HG02885 (cell line): ENCODE measurements around the gene KDM6B.
A peak's percentile ranks its signal among the peaks of the same experiment; 100 is the strongest.
"Not testable (repeated sequence)": the region's sequence is repeated elsewhere in the genome, so short reads cannot be mapped to it uniquely, and the experiment has no call there.

Source experiments
- ATAC-seq: cut with Tn5 transposase; IDR thresholded peaks from one replicate; pipeline ENCODE4 v1.9.1; 2021; ENCODE audit warnings: mild to moderate bottlenecking; ENCODE audit not compliant: unreplicated experiment, poor library complexity

The KDM6B gene

DNA sequence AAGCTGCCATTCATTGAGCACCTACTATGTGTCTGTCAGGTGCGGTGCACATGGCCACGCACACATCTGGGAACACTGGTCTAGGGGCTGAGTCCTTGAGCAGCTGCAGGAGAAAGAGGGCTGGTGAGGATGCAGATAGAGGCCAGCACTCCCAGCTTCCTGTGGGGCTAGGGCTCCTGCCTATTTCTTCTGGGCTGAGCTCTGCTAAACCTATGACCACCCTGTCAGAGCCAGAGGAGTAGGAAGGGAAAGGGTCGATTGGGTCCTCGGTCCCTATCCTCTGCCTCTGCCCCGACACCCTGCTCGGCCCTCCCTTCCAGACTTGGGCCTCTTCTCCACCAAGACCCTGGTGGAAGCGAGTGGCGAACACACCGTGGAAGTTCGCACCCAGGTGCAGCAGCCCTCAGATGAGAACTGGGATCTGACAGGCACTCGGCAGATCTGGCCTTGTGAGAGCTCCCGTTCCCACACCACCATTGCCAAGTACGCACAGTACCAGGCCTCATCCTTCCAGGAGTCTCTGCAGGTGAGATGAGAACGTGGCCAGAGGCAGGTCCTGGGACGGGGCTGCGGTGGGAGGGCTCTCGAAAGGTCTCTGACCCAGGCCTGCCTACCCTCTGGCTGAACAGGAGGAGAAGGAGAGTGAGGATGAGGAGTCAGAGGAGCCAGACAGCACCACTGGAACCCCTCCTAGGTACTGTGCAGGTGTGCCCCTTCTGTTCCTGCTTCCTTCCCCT, 16.9 kb downstream of the KDM6B start:
- ATAC-seq = no peak

DNA sequence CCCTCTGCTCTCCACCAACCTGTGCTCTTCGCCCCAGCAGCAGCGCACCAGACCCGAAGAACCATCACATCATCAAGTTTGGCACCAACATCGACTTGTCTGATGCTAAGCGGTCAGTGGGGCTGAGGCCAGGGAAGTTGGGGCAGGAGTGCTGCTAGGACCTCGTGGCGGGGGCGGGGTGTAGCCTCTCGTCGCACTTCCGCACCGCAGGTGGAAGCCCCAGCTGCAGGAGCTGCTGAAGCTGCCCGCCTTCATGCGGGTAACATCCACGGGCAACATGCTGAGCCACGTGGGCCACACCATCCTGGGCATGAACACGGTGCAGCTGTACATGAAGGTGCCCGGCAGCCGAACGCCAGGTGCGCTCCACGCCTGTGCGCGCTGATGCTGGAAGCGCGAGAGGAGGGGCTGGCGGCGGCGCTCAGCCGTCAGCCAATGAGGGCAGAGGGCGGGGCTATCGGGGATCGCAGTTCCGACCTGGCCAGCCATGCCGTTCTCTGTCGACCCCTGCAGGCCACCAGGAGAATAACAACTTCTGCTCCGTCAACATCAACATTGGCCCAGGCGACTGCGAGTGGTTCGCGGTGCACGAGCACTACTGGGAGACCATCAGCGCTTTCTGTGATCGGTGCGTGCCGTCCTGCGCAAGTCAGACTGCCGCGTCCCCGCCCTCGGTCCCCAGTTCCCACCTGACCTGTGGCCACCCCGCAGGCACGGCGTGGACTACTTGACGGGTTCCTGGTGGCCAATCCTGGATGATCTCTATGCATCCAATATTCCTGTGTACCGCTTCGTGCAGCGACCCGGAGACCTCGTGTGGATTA, 17.6 kb downstream of the KDM6B start:
- ATAC-seq = peak; percentile 85

DNA sequence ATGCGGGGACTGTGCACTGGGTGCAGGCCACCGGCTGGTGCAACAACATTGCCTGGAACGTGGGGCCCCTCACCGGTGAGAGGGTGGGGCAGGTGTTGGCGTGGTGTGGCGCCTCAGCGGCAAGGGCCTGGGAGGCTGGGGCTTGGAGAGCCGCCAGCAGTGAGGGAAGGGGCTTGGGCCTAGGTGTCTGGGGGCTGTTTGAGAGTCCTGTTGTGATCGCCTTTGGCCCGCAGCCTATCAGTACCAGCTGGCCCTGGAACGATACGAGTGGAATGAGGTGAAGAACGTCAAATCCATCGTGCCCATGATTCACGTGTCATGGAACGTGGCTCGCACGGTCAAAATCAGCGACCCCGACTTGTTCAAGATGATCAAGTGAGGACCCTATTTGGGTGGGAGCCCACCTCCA, 18.2 kb downstream of the KDM6B start:
- ATAC-seq = no peak

DNA sequence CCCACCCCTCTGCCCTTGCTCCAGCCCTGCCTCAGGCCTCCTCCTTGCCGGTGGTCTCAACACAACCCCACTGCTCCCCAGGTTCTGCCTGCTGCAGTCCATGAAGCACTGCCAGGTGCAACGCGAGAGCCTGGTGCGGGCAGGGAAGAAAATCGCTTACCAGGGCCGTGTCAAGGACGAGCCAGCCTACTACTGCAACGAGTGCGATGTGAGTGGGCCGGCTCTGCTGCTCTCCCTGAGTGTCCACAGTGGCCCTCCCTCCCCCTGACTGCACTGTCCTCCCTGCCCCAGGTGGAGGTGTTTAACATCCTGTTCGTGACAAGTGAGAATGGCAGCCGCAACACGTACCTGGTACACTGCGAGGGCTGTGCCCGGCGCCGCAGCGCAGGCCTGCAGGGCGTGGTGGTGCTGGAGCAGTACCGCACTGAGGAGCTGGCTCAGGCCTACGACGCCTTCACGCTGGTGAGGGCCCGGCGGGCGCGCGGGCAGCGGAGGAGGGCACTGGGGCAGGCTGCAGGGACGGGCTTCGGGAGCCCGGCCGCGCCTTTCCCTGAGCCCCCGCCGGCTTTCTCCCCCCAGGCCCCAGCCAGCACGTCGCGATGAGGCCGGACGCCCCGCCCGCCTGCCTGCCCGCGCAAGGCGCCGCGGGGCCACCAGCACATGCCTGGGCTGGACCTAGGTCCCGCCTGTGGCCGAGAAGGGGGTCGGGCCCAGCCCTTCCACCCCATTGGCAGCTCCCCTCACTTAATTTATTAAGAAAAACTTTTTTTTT, 19.1 kb downstream of the KDM6B start:
- ATAC-seq = no peak

DNA sequence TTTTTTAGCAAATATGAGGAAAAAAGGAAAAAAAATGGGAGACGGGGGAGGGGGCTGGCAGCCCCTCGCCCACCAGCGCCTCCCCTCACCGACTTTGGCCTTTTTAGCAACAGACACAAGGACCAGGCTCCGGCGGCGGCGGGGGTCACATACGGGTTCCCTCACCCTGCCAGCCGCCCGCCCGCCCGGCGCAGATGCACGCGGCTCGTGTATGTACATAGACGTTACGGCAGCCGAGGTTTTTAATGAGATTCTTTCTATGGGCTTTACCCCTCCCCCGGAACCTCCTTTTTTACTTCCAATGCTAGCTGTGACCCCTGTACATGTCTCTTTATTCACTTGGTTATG, 19.6 kb downstream of the KDM6B start:
- no peak for ATAC-seq

DNA sequence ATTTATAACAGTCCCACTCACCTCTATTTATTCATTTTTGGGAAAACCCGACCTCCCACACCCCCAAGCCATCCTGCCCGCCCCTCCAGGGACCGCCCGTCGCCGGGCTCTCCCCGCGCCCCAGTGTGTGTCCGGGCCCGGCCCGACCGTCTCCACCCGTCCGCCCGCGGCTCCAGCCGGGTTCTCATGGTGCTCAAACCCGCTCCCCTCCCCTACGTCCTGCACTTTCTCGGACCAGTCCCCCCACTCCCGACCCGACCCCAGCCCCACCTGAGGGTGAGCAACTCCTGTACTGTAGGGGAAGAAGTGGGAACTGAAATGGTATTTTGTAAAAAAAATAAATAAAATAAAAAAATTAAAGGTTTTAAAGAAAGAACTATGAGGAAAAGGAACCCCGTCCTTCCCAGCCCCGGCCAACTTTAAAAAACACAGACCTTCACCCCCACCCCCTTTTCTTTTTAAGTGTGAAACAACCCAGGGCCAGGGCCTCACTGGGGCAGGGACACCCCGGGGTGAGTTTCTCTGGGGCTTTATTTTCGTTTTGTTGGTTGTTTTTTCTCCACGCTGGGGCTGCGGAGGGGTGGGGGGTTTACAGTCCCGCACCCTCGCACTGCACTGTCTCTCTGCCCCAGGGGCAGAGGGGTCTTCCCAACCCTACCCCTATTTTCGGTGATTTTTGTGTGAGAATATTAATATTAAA, 20.2 kb downstream of the KDM6B start:
- no peak for ATAC-seq

DNA sequence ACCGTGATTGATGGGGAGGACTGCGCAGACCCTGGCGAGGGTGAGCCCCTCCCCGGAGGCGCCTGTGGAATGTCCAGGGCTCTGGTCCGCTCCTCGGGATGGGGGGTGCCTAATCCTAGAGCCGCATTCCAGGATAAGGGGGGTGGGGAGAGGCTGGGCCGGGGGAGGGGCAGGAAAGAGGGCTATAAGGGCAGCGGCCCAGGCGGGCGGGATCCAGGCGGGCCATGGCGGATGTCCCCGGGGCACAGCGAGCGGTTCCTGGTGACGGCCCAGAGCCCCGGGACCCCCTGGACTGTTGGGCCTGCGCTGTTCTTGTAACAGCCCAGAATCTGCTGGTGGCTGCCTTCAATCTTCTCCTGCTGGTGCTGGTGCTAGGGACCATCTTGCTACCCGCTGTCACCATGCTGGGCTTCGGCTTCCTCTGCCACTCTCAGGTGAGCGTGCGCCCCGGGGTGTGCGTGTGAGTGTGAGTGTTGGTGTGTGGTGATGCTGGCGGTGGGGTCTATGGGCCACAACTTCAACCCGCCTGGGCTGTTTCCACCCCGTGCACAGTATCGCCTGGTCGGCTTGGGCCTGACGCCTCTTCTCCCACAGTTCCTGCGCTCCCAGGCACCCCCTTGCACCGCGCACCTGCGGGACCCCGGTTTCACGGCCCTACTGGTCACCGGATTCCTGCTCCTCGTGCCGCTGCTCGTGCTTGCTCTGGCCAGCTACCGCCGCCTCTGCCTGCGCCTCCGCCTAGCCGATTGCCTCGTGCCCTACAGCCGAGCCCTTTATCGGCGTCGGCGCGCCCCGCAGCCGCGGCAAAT, 21.0 kb downstream of the KDM6B start, which contains the start of gene TMEM88:
Gene TMEM88, plus strand, starts transcription at position 216 of the 809 bp plus-strand sequence. Its CDS starts 9 bp downstream, at position 225.
- ATAC-seq = no peak

DNA sequence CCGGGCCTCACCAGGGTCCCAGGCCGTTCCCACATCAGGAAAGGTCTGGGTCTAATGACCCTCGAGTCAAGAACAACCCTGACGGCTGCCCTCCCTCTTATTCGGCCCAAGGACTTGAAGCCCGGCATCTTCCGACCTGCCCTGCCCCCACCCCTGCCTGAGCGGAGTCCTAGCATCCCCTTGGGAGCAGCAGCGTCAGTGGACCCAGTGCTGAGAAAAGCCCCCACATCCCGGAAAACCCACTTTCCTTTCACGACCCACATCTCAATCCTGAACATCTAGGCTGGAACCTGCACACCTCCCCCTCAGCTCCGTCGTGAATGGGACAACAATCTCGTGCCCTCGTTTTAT, 21.6 kb downstream of the KDM6B start:
- no peak for ATAC-seq

DNA sequence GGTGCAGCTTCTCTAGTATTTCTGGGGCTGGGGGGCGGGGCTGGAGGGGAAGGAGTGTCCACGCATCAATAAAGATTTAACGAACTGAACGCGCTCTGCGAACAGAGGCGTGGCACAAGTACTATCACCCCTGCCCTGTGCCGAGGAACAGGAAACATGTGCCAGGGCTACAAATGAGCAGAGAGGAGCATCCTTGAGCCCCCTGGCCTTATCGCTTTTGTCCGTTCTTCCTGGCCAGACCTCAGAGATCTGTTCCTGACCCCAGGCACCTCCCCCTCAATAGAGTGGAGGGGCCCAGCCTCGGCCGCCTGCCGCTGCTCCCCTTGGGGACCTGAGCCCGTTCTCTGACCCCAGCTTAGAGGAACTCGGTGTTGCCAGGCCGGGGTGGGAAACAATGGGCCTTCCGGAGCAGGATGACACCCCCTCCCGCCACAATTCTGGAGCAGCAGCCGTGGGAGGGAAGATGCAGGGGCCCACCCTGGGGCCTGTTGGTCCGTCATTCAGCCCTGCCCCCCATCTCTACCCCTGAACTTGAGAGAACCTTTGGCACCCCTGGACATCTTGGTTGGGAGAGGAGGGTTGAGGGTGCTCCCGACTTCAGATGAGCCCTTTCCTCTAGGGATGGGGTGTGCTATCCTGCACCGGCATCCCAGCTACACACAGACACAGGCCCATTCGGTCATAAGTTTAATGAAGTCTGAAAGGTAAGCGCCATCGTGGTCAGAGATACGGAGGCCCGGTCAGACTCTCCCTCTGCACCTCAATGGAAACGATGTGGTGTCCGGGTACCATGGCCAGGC, 22.2 kb downstream of the KDM6B start:
- no peak for ATAC-seq

DNA sequence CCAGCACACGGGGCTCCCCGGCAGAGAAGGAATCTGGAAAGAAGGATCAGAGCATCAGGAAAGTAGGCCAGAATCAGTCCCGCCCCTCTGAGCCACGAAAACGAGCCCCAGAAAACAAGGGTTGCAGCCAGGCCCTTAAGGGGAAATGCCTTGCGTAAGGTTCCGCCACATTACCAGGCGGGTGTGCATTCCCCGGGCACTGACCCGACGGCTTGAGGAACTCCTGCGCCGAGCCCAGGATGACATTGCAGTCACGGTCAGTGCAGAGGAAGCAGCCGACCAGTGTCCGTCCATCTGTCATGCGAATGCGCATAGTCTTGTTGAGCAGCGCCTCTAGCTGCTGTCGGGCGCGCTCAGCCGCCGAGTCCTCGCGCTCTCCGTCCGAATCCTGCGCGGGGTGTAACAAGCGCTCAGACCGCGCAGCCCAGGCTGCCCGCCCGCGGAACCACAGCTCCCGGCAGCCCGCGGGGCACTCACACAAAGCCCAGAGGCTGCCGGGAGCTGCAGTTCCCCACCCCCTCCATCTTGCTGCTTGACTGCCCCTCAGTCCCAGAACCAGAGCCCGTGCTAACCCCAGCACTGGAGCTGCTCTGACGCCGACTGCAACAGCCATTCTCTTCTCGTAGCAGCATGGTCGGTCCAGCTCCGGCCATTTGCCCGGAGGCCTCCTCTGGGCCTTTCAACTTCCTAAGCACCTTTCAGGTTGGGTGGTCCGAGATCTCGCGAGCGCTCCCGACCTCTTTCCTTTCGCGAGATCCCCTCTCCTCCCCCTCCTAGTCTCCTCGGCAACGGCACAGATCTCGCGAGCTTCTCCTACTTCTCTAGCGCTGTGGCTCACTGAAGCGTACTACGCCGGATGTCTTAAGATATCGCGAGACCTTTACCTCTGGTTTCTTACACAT, 23.0 kb downstream of the KDM6B start, which contains the start of gene NAA38:
Gene NAA38, minus strand, starts transcription at position 749 of the 902 bp plus-strand sequence. Its CDS starts 96 bp downstream, at position 653.
- ATAC-seq = peak; percentile 74

DNA sequence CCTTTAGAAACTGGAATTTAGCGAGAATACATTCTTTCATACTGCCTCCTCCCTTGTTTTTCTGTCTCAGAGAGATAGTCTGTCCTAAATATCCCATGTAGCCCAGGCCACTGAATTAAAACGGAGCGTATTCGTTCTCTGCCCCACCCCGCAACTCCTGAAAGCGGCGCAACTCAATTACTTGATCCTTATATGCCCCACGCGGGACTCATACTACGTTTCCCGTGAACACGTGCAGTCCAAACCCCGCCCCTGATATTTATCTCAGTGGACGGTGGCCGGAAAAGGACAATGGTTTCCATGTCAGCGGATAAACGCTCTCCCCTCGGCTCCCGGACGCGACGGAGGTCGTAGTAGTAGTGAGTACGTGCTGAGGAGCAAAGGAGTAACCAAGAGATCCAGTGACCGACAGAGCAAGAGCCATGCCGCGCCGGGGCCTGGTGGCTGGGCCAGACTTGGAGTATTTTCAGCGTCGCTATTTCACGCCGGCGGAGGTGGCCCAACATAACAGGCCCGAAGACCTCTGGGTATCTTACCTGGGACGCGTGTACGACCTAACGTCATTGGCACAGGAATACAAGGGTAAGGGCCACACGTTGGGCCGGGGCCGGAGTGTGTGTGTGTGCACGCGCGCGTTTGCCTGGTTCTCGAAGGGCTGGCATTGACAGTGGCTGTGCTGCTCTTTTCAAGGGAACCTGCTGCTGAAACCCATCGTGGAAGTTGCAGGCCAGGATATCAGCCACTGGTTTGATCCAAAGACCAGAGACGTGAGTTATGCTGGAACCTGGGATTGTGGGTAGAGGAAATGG, 23.9 kb downstream of the KDM6B start, which contains the start of gene CYB5D1:
Gene CYB5D1, plus strand, starts transcription at position 291 of the 809 bp plus-strand sequence. Its CDS starts 132 bp downstream, at position 423.
- peak; percentile 46 for ATAC-seq

DNA sequence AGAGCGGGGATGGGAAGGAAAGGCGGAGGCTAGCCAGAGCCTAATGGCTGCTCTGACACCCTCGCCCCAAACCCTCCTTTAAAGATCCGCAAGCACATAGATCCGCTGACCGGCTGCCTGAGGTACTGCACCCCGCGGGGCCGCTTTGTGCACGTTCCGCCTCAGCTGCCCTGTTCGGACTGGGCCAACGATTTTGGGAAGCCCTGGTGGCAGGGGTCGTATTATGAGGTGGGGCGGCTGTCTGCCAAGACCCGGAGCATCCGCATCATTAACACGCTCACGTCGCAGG, 24.4 kb downstream of the KDM6B start:
- no peak for ATAC-seq

DNA sequence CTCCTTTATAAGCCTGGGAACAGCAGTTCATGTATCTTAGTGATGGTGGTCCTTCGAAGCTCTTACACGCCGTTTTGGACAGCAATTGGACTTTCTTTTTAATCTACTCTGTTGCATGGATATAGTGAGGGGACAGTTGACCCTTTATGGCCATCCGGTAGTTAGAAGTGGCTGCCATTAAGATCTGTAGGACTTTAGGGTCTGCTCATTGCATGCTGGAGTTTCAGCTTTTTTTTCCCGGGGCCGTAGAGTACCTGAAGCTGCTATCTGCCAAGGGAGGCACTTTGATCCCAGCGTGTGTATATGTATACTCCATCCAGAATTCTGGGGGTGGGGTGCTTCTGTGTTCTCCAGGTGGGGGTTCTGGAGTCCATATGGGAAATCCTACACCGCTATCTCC, 25.0 kb downstream of the KDM6B start:
- ATAC-seq = no peak

DNA sequence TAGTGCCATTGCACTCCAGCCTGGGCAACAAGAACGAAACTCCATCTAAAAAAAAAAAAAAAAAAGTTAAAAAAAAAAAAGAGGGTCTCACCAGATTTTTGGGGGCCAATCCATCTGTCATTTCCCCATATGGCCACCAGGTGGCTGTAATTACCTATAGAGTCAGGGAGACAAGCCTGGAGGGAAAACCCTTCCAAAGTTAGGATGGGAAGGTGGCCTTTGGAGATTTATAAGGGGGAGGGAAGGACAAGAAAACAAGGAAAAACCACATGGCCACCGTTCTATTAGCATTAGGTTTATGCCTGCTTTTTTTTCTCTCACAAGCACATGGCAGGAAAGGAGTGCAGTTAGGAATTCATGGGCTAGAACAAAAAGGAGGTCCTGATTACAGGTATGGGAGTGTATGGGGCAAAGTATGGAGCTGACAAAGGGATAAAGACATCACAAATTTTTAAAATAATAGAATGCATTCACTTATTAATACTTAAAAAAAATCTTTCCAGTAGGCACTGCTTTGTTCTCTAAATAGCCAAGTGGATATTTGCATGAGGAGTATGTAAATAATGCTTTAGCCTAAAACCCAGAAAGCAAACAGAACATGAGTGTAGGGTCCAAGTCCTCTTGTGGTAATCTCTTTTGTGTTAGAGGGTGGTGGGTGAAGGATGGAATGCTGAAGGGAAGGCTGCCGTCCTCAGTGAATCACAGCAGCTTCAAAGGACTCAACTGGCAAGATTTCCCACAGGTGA, 28.8 kb downstream of the KDM6B start:
- no peak for ATAC-seq

DNA sequence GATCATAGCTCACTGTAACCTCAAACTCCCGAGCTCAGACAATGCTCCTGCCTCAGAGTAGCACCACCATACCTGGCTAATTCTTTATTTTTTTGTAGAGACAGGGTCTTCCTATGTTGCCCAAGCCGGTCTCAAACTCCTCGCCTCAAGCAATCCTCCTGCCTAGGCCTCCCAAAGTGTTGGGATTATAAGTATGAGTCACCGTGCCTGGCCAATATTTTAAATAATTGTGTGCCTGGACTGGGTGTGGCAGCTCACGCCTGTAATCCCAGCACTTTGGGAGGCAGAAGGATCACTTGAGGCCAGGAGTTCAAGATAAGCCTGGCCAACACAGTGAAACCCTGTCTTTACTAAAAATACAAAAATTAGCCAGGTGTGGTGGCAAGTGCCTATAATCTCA, 30.4 kb downstream of the KDM6B start:
- ATAC-seq = not testable (repeated sequence)

DNA sequence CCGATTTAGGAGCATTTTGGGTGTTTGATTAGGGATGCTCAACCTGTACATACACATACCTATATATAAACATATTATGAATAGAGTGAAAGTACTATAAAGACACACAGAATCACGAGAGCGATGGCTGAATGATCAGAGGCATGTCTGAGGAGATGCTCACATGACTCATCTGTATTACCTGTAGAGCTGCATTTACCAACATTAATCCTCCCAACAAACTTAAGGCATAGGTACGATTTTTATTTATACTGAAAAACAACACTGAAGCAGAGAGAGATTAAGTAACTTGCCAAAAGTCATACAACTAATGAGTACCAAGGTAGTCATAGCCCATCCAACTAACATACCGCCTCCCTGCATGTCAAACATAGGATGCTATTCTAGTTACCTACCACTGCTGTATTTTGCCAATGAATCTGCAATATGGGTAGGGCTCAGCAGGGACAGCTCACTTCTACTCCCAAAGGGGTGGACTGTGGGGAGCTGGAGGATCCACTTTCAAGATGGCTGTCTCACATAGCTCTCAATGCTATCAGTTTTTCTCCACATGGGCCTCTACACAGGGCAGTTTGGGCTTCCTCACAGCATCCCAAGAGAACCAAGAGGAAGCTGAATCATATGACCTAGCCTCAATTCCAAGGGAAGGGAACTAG, 31.1 kb downstream of the KDM6B start:
- ATAC-seq = no peak
